C4-2B (cell line): ENCODE data around the gene AOC2.

ENCODE experiments used
- CTCF ChIP-seq: fragments of 450-650 bp; conservative IDR thresholded peaks from 2 replicates; pipeline ENCODE4 v1.5.1; 2017; ENCODE audit warnings: mild to moderate bottlenecking
- ZFX ChIP-seq: fragments of 450-650 bp; IDR thresholded peaks from 2 replicates; pipeline ENCODE4 v1.6.1; 2017

GRCh38 chr17:42844271-42844670, at the start of gene AOC2:
- TF ChIP-seq CTCF (no peak), ZFX (no peak)
